CD4-positive, alpha-beta T cell treated with Interleukin-12 subunit alpha and Interleukin-12 subunit beta, for 1 hour (primary cell): ENCODE data around the gene FAM83E.

Experiments used
- DNase-seq: peaks from one replicate; pipeline ENCODE4 v3.0.0-alpha.2; 2020

Gene FAM83E

DNA sequence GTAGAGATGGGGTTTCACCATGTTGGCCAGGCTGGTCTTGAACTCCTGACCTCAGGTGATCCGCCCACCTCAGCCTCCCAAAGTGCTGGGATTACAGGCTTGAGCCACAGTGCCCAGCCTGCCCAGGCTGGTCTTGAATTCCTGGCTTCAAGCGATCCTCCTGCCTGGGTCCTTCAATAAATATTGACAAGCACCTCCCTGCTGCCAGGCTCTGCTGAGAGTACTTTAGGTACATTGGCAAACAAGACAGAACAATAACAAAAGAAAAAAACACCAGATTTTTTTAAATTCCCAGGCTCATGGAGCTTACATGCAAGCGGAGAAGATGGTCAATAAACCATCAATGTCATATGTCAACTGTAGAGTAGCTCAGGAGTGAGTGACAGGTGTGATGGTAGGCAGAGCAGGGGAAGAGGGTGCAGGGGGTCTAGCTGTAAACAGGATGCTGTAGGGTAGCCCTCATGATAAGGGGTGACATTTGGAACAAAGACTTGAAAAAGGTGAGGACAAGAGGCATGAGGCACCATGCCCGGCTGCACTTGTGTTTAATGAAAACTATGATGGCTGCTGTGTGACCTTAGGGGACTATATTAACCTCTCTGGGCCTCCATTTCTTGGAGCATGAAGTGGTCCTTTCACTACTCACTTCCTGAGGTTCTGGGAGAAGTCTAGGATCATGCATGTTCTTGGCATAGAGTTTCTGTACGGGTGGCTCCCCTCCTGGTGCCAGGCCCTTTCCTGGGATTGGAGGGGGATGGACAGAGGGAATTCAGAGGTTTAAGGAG, 43.3 kb downstream of the FAM83E start:
- DNase-seq: no peak

DNA sequence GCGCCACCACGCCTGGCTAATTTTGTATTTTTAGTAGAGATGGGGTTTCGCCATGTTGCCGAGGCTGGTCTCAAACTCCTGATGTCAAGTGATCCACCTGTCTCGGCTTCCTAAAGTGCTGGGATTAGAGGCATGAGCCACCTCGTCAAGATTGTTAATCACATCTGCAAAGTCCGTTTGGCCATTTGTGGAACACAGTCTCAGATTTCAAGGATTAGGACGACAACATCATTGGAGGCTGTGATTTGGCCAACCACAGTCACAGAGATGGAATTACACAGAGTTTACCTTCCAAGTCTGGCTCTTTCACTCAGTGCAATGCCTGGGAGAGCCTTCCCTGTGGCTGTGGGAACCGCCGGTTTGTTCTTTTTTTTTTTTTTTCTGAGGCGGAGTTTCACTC, 45.1 kb downstream of the FAM83E start:
- no peak for DNase-seq

DNA sequence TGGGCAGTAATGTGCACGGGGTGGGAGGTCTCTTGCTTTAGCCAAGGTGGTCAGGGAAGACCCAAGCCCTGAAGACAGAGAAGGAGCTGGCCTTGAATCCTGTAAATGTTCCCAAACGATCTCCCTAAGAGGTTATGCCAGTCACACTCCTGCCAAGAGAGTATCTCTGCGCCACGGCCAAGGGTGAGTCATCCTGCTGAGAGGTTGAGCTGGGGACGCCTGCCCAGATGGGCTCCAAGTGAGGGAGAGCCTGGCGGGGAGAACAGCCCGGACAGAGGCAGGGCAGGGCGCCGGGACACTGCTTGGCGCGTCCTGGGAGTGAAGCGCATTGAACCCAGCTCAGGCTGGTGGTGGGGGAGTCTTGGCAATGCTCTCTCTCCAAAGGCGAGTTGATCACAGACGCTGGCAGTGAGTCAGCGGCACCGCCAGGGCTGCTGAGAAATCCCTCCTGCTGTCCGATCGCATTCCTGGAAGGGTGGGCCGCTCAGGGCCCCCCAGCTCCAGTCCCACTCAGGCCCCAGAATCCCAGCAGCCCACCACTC, 46.5 kb downstream of the FAM83E start:
- no peak for DNase-seq

DNA sequence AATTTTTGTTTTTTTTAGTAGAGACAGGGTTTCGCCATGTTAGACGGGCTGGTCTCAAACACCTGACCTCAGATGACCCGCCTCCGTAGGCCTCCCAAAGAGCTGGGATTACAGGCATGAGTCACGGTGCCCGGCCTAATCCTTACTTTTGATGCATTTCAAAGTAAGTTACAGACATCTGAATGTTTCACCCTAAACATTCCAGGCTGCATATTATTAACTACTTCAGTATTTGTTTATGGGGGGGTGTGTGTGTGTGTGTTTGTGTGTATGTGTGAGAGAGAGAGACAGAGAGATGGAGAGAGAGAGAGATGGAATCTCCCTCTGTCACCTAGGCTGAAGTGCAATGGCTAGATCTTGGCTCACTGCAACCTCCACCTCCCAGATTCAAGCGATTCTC, 49.8 kb downstream of the FAM83E start:
- DNase-seq: no peak
